HepG2 (cell line): ENCODE results near the gene ACYP2. TPM values are rescaled to one million over a fixed set of nuclear protein-coding genes. Genes with fewer than 3 reads are reported as not detected.
A peak's percentile ranks its signal among the peaks of the same experiment; 100 is the strongest.

Experiments
- ARNTL ChIP-seq: sonication (generic); formaldehyde crosslinking; IDR thresholded peaks from 2 replicates; pipeline ENCODE4 v1.4.0; 2020; ENCODE audit warnings: mild to moderate bottlenecking, missing genetic modification reagents
- ATF2 ChIP-seq: sonication (generic); formaldehyde crosslinking; IDR thresholded peaks from 2 replicates; pipeline ENCODE4 v1.4.0; 2020; ENCODE audit warnings: missing genetic modification reagents
- DNMT3B ChIP-seq: conservative IDR thresholded peaks from 2 replicates; pipeline ENCODE4 v1.6.1; 2016; ENCODE audit warnings: missing biosample characterization, control low read depth
- FOXA3 ChIP-seq: IDR thresholded peaks from 2 replicates; pipeline ENCODE4 v1.6.1; 2016; ENCODE audit warnings: missing genetic modification reagents, missing compliant biosample characterization
- GTF3A ChIP-seq: sonication (generic); formaldehyde crosslinking; conservative IDR thresholded peaks from 2 replicates; pipeline ENCODE4 v1.4.0; 2020; ENCODE audit warnings: mild to moderate bottlenecking, missing genetic modification reagents
- KDM6A ChIP-seq: IDR thresholded peaks from 2 replicates; pipeline ENCODE4 v1.6.1; 2016; ENCODE audit warnings: low read depth
- KLF12 ChIP-seq: sonication (generic); formaldehyde crosslinking; IDR thresholded peaks from 2 replicates; pipeline ENCODE4 v1.4.0; 2020; ENCODE audit warnings: missing genetic modification reagents, borderline replicate concordance
- PAF1 ChIP-seq: IDR thresholded peaks from 2 replicates; pipeline ENCODE4 v1.6.1; 2016; ENCODE audit warnings: missing genetic modification reagents, missing compliant biosample characterization
- RERE ChIP-seq: IDR thresholded peaks from 2 replicates; pipeline ENCODE4 v1.6.1; 2016; ENCODE audit warnings: low read depth, missing genetic modification reagents, missing compliant biosample characterization
- SNAPC4 ChIP-seq: sonication (generic); formaldehyde crosslinking; IDR thresholded peaks from 2 replicates; pipeline ENCODE4 v1.4.0; 2020; ENCODE audit warnings: mild to moderate bottlenecking, missing genetic modification reagents
- TSC22D2 ChIP-seq: sonication (generic); formaldehyde crosslinking; IDR thresholded peaks from 2 replicates; pipeline ENCODE4 v1.5.1; 2020; ENCODE audit warnings: missing genetic modification reagents, mild to moderate bottlenecking, borderline replicate concordance
- ZBTB38 ChIP-seq: sonication (generic); formaldehyde crosslinking; IDR thresholded peaks from 2 replicates; pipeline ENCODE4 v1.5.1; 2020; ENCODE audit warnings: mild to moderate bottlenecking, missing genetic modification reagents
- ZBTB43 ChIP-seq: sonication (generic); formaldehyde crosslinking; conservative IDR thresholded peaks from 2 replicates; pipeline ENCODE4 v1.4.0; 2020; ENCODE audit warnings: missing genetic modification reagents
- ZNF569 ChIP-seq: sonication (generic); formaldehyde crosslinking; IDR thresholded peaks from 2 replicates; pipeline ENCODE4 v1.5.0; 2020; ENCODE audit warnings: mild to moderate bottlenecking, missing genetic modification reagents, moderate library complexity, borderline replicate concordance
- ZNF580 ChIP-seq: IDR thresholded peaks from 2 replicates; pipeline ENCODE4 v1.6.1; 2016; ENCODE audit warnings: low read depth, borderline replicate concordance
- ZNF777 ChIP-seq: sonication (generic); formaldehyde crosslinking; IDR thresholded peaks from 2 replicates; pipeline ENCODE4 v1.4.0; 2020; ENCODE audit warnings: missing genetic modification reagents
- polyA plus RNA-seq, 8 experiments: library from polyadenylated mRNA; depleted of rRNA in 3 of 8; stranded (reverse) in 7 of 8; unstranded in 1 of 8; fragments of >200 nt; fragmentation: Illumina TruSeq in 4 of 8; extraction: Trizol in 4 of 8; gene quantifications; 2 replicates each; pipeline versions ENCODE4 v1.2.1 to v1.2.3, GENCODE V29; 2011 to 2016; ENCODE audit warnings: low read depth in 4 of 8, missing spikeins in 1 of 8, mixed read lengths in 1 of 8; ENCODE audit not compliant: insufficient read depth in 1 of 8
- total RNA-seq, 5 experiments: library from RNA; depleted of rRNA; stranded (reverse); fragments of >200 nt; fragmentation: Illumina TruSeq; extraction: Trizol; gene quantifications; 2 replicates each; pipeline ENCODE4 v1.2.3, GENCODE V29; 2016; ENCODE audit warnings: low read depth in 1 of 5

The ACYP2 gene
- total and polyA plus RNA-seq, 2 of the 13 experiments (the other 11 are each of a cell fraction or from before 2014, with no cell fraction given) = 12.3 to 12.7 TPM

GRCh38 chr2:54207666-54208195, 92.3 kb downstream of the ACYP2 start (continued):
- no peak for TF ChIP-seq GTF3A
- peak; percentile 50; the same call in 1 of the 2 replicates for TF ChIP-seq ZNF580 (CRISPR knock-in tag)
- TF ChIP-seq ZNF777 (CRISPR knock-in tag) = no peak
- peak; percentile 94; the same call in 1 of the 2 replicates for TF ChIP-seq ZBTB43
- TF ChIP-seq ZBTB38 (CRISPR knock-in tag) = no peak
- peak; percentile 66; the same call in 1 of the 2 replicates for TF ChIP-seq TSC22D2
- TF ChIP-seq FOXA3 (CRISPR knock-in tag) = peak; percentile 94
- peak; percentile 93 for TF ChIP-seq ATF2 (CRISPR knock-in tag)
- TF ChIP-seq ARNTL = no peak
- peak; percentile 52; the same call in 1 of the 2 replicates for TF ChIP-seq SNAPC4 (CRISPR knock-in tag)
- peak; percentile 52; the same call in 1 of the 2 replicates for TF ChIP-seq DNMT3B (CRISPR knock-in tag)
- peak; percentile 89 for TF ChIP-seq RERE (CRISPR knock-in tag)
- no peak for TF ChIP-seq KLF12 (CRISPR knock-in tag)
- peak; percentile 81; the same call in 1 of the 2 replicates for TF ChIP-seq KDM6A (CRISPR knock-in tag)
- no peak for TF ChIP-seq ZNF569
- TF ChIP-seq PAF1 (CRISPR knock-in tag) = no peak
